HG03521 (cell line): ENCODE data around the gene SPIB.
A peak's percentile ranks its signal among the peaks of the same experiment; 100 is the strongest.
"Not testable (repeated sequence)": the region's sequence is repeated elsewhere in the genome, so short reads cannot be mapped to it uniquely, and the experiment has no call there.

Source experiments
- ATAC-seq: cut with Tn5 transposase; IDR thresholded peaks from one replicate; pipeline ENCODE4 v1.9.1; 2021; ENCODE audit warnings: mild to moderate bottlenecking, moderate library complexity; ENCODE audit not compliant: unreplicated experiment

The SPIB gene

GRCh38 chr19:50435221-50435620, 16.5 kb downstream of the SPIB start:
- no peak for ATAC-seq

- no peak for ATAC-seq
Measured at GRCh38 chr19:50435627-50436026, 16.9 kb downstream of the SPIB start.

GRCh38 chr19:50437862-50438449, 19.2 kb downstream of the SPIB start:
- no peak for ATAC-seq

GRCh38 chr19:50439130-50439529, 20.4 kb downstream of the SPIB start:
- ATAC-seq, result not testable (repeated sequence)

- ATAC-seq, result no peak
Measured at GRCh38 chr19:50444059-50444458, 25.3 kb downstream of the SPIB start.

- ATAC-seq, result no peak
Measured at GRCh38 chr19:50447053-50447452, 28.3 kb downstream of the SPIB start.

GRCh38 chr19:50447750-50448149, 29.0 kb downstream of the SPIB start:
- no peak for ATAC-seq

GRCh38 chr19:50449236-50449899, 30.6 kb downstream of the SPIB start:
- ATAC-seq, result no peak

- no peak for ATAC-seq
Measured at GRCh38 chr19:50450369-50451222, 31.9 kb downstream of the SPIB start.

GRCh38 chr19:50451223-50451534, 32.4 kb downstream of the SPIB start:
- ATAC-seq, result no peak

GRCh38 chr19:50453243-50453642, 34.5 kb downstream of the SPIB start:
- ATAC-seq, result no peak

GRCh38 chr19:50455992-50456391, 37.3 kb downstream of the SPIB start:
- ATAC-seq, result no peak

GRCh38 chr19:50457300-50457699, 38.6 kb downstream of the SPIB start:
- ATAC-seq, result no peak

GRCh38 chr19:50458396-50459066, 39.8 kb downstream of the SPIB start:
- ATAC-seq, result no peak

- no peak for ATAC-seq
Measured at GRCh38 chr19:50459067-50459456, 40.3 kb downstream of the SPIB start.

GRCh38 chr19:50459638-50460037, 40.9 kb downstream of the SPIB start:
- no peak for ATAC-seq

- peak; percentile 47 for ATAC-seq
Measured at GRCh38 chr19:50460161-50460765, 41.5 kb downstream of the SPIB start.

GRCh38 chr19:50461066-50461875, 42.5 kb downstream of the SPIB start:
- no peak for ATAC-seq

- ATAC-seq, result no peak
Measured at GRCh38 chr19:50462970-50463369, 44.2 kb downstream of the SPIB start.

GRCh38 chr19:50464348-50464747, 45.6 kb downstream of the SPIB start:
- ATAC-seq, result no peak
